Activated CD4-positive, alpha-beta T cell treated with anti-CD3 and anti-CD28 coated beads, Interleukin-2, amount 50 U/mL, for 24 hours (primary cell): Measurements from ENCODE around the gene TAOK1.
A peak's percentile ranks its signal among the peaks of the same experiment; 100 is the strongest.

ENCODE experiments used
- DNase-seq, 2 donors: peaks; one replicate each; pipeline ENCODE4 v3.0.0-alpha.2; 2020; ENCODE audit warnings: low read depth in 1 of 2, low spot score in 1 of 2

Gene TAOK1

DNA sequence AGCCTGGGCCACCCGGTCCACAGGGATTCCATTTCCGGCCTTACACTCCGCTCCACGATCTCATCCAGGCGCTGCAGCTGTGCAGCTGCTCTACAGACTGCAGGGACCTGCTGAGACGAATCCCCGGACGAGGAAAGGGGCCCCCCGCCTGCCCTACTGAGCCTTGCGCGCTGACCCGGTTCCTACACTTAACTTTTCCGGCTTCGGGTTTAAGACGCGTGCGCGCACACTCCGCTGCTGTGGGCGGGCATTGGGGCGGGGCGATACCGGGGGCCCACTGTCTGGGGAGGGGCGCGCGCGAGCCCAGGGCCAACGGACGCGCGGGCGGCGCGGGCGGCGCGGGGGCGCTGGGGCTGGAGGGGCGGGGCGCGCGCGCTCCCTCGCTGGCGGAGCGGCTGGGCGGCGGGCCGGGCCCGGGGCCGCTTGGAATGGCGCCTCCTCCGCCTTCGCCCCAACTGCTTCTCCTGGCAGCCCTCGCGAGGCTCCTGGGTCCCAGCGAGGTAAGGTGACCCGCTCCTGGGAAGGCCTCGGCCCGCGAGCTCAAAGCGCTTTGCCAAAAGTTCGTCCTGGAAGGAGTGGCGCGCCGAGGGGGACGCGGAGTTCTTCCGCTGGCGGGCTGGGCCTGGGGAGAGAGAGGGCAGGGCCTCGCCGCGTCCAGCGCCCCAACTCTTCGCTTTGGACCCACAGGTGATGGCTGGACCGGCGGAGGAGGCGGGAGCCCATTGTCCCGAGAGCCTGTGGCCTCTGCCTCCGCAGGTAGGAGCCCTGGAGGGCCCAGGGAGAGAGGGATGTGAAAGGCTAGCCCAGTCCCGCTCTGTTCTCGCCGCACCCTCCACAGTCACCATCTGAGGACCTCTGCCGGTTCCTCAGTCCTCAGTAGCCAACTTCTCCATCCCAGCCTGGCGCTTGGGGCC, 178.4 kb downstream of the TAOK1 start, which contains the start of gene TP53I13:
Gene TP53I13 (plus strand): TSS at position 371 of the 914 bp plus-strand sequence. CDS start 58 bp downstream, at position 429.
- DNase-seq, result peak; percentile 77 to 86

DNA sequence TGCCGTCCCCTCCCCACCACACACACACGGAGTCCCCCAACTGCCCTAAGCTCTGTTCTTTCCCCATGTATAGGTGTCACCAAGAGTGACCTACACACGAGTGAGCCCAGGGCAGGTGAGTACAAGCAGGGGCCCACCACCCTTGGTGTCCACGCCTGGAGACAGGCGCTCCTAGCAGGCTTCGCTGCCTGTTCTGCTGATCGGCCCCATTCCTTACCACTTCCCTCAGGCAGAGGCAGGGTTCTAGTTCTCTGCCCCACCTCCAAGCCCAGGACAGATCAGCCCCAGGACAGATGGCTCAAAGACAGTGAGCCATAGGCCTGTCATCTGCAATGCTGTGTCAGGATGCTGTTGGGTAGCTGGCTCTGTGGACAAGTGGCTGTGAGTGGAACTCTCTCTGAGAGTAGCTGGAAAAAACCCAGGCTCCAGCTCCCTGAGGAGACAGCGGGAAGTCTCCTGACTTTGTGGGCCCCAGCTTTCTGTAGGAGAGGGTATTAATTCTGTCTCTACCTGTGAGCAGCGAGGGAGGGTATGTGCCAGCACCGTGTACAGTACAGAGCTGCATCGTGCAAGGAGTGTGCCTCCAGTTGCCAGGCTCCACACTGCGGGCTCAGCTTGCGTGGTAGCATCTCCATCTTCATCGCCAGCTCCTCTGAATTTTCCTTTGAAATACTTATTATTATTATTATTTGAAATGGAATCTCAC, 179.2 kb downstream of the TAOK1 start:
- no peak for DNase-seq

DNA sequence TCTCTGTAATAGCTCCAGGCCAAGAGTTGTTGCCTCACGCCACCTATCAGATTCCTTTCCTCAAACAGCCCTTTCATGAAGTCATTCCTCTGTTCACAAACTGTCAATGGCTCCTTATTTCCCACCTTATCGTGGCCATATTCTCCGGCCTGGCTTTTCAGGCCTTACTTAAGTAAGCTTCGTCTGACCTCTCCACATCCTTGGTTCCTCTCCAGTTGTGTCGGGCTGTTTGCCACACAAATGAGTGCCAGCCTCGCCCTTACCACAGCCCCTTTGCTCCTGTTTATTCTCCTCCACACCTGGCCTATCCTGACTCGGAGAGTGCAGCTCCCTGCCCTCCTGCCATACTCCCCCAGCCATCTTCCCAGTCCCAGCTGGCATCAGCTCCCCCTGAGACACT, 180.4 kb downstream of the TAOK1 start:
- DNase-seq, result no peak

DNA sequence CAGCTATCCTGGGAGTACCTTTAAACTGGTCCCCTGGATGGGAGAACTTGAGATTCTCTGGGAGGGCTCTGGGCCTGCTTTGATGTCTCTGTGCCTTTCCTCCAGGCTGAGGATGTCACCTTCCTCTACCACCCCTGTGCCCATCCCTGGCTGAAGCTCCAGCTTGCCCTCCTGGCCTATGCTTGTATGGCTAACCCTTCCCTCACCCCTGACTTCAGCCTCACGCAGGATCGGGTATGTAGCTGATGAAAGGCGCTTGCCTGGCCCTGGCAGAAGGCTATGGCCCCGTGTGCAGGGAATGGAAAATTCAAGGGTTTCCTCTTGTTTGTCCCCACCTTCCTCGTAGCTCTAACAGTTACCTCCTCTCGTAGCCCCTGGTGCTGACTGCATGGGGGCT, 181.3 kb downstream of the TAOK1 start:
- DNase-seq, result no peak

DNA sequence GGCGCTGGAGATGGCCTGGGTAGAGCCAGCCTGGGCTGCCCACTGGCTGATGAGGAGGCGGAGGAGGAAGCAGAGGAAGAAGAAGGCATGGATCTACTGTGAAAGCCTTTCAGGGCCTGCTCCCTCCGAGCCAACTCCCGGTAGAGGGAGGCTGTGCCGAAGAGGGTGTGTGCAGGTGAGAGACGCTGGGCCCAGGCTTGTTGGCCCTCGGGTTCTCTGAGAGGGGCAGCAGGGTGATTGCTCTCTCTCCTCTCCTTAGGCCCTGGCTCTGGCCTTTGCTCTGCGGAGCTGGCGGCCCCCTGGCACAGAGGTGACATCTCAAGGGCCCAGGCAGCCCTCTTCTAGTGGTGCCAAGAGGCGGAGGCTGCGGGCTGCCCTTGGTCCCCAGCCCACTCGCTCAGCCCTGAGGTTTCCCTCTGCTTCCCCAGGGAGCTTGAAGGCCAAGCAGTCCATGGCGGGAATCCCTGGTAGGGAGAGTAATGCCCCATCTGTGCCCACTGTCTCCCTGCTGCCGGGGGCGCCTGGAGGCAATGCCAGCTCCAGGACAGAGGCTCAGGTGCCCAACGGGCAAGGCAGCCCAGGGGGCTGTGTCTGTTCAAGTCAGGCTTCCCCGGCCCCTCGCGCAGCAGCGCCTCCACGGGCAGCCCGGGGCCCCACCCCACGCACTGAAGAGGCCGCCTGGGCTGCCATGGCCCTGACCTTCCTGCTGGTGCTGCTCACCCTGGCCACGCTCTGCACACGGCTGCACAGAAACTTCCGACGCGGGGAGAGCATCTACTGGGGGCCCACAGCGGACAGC, 181.9 kb downstream of the TAOK1 start:
- DNase-seq, result no peak

DNA sequence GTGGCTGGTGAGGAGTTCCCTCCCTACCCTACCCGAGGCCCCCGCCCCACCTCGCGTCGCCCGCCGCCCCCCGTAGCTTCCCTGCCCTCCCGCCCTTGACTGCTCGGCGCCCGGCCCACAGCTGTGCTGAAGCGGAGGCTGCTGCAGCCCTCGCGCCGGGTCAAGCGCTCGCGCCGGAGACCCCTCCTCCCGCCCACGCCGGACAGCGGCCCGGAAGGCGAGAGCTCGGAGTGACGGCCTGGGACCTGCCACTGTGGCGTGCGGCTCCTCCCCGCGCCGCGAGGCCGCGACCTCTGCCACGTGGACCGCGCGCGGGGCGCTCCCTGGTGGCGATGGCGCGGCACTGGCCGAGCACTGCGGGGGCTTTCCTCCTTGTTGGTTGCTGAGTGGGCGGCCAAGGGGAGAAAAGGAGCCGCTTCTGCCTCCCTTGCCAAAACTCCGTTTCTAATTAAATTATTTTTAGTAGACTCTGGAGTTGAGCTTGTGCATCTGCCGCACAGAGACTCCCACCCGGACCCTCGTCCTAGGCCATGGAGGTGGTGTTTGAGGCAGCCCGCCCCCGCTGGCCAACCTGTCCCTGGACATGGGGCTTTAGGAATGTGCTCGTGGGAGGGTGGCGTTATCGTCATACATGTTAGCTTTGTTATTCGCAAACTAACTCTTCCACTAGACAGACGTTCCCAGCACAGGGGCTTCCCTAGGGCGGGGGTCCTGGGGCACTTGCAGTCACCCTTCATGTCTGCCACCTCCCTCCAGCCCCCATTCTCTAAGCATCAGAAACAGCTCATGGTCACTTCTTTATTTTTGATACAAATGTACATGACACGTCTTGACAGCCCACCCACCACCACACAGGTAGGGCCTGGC, 182.8 kb downstream of the TAOK1 start:
- no peak for DNase-seq

DNA sequence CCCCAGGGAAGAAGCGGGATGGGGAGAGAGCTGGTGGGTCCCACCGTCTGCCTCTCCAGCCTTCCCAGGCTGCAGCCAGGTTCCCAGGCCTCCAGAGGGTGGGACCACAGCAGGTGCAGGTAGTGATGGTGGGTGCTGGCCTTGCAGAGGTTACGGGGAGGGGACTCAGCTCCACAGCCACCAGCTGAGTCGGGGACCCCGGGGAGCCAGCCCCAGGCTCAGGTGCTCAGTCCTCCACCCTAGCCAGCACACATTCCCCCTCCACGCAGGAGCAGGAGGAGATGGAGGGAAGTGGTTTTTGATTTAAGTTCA, 183.4 kb downstream of the TAOK1 start:
- no peak for DNase-seq

DNA sequence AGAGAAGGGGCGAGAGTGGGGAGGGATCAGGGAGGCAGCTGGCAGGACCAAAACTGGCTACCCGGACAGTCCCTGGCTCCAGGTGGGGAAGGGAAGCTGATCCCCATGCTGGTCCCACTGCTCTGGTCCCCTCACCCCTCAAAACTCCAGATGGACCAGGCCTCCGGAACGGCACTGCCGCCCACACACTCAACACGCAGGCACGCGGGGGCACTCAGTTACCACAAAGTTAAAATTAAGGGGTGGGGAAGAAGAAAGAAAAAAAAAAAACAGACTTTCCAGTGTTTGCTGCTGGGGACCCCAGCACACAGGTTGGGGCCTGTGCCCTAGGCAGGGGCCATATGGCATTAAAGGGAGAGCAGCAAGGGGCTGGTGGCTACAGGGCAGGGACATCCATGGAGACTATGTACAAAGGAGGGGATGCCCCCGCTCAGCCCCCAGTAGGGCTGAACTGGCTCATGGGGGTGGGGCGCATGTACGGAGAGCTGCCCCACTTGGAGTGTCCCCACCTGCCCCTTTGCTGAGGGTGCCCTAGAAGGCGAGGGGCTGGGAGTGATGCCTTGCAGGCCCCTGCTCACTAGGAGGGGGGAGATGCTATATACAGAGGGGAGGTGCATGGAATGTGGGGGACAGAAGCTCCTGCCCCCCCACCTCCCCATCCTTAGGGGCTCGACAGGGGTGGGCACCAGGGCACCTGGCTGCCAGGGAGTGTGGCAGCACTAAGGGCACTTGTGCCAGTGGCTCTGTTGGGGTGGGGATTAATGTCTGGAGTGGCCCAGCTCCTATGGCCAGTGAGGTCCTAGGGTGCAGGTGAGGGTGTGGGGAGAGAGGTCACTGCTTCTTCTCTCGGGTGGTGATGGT, 183.9 kb downstream of the TAOK1 start:
- DNase-seq, result no peak

DNA sequence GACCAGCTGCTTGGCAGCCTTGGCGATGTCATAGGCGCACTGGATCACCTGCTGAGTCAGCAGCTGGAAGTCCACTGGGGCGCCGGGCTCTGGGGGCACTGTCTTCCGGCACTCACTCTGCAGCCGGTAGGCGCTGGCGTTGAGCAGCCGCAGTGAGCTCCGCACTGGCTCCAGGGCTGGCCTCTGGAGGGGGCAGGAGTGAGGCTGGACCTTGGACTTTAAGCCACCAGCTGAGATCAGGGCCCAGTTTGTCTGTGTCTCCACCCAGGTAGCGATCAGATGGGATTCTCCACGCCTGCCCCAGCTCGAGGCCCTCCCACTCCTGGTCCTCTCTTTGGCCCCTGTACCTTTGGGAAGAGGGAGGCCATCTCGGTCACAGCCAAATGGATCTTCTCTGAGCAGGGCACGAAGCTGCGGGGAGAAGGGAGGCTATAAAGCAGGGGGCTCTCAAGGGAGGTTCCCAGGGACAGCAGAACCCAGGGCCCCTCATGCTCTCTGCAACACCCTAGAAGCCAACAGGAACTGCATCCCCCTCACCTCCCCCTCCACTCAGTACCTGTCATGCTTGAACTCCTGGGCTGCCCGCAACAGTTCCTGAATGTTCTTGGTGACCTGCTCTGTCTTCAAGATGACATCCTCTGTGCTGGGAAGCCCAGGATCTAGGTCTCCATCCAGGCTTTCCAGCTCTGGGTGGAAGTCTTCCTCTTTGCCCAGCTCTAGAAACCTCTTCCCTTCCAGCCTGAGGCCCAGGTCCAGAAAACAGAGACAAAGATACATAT, 184.8 kb downstream of the TAOK1 start:
- no peak for DNase-seq

DNA sequence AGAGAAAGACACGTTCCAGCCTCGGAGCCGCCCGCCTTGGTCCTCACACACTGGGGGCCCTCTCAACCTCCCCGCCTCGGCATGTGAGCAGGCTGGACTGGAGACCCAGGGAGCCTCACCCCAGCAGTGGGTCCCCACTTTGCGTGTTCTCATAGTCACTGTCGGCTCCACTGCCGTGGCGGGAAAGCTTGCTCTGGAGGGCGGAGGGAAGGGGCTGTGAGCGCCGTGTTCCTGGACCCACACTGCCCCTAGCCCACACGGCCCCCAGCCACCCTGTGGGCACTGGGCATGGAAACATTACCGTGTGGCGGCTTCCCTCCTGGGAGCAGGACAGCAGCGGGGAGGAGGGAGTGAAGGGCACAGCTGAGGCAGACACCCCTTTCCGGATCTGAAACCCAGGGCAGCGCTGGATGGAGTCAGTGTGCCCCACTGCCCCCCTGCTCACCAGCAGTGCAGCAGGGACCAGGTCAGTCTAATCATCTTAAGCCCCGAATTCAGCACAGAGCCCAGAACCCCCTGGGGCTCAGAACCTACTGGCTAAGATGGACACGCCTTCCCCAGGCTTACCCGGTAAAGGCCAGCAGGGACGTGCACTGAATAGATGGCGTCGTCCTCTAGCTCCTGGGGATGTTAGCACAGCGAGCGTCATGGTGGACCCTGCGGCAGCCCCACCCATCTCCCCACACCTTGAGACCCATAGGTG, 185.5 kb downstream of the TAOK1 start:
- no peak for DNase-seq

DNA sequence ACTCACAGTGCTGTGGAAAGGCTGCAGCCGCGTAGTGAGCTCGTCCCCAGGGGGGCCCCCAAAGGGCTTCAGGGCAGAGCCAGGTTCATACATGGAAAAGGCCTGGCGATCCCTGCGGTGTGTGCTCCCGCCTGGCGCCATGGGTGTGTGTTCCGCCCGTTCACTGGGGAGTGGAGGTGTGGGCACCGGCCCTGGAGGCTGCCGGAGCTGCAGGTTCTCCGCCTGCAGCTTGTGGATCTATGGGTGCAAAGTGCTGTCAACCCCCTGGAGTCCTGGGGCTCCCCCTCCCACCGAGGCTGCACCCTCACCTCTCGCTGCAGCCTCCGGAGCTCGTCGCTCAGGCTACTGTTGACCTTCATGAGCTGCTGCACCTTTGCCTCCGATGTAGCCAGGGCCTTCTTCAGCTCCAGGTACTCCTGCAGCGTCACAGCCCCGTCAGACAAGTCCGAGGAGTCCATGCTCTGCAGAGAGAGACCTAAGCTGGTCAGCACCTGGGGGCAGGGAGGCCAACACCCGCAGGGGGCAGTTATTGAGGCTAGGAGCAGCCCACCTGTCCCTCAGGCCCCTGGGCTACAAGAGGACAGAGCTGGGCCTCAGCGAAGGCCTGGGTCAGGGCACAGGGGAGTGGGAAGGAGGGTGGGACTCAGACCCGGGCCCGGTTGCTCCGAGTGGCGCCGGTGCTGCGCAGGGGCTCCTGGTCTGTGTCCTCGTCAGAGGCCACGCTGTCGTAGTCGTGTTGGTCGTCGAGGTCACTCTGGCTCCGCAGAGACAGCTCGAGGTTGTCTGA, 186.2 kb downstream of the TAOK1 start:
- DNase-seq, result no peak

DNA sequence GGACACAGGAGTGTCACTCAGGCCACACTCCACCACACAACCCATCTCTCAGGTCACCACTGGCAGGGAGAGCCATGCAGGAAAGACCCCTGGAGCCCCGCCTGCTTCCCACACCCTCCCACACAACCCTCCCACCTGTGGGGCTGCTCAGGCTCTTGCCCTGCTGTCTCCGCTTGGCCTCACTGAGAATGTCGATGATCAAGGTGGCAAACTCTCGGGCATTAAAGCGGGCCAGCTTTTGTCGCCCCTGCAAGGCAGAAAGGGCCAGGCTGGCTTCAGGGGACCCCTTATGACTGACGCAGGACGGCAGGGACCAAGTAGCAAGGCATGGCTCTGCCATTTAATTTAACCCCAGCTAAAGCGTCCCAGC, 186.8 kb downstream of the TAOK1 start:
- no peak for DNase-seq

DNA sequence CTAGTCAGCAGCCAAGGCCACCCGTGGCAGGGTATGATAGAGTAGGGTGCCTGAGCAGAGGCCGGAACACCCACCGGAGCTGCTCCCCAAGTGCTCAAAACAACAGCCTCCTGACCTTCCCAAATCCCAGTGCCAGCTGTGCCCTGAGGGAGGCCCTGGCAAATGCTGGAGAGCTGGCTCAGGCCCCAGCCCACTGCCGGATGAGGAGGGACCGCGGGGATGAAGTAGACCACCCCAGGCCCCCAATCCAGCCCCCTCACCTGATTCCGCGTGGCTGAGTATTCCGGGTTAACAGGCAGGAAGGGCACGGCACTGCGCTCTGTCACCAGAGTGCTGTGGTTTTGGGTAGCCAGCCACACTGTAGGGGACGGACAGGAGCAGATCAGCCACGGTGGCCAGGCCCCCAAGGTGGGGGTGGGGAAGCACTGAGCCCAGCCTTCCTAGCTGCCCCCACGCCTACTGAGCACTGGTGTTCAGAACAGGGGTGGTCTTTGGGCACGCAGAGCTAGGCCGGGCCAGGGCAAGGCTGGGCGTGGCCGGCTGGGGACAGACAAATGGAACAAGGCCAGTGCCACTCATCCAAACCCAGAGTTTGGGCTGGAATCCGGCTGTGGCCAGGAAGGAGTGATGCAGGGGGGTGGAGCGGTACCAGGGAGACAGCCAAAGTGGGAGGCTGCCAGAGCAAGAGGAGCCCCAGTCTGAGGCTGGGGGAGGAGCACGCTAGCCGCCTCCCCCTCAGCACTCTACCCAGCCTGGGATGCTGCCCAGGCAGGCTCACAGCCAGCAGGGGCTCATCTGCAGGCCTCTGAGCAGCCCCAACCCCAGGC, 187.4 kb downstream of the TAOK1 start:
- no peak for DNase-seq

DNA sequence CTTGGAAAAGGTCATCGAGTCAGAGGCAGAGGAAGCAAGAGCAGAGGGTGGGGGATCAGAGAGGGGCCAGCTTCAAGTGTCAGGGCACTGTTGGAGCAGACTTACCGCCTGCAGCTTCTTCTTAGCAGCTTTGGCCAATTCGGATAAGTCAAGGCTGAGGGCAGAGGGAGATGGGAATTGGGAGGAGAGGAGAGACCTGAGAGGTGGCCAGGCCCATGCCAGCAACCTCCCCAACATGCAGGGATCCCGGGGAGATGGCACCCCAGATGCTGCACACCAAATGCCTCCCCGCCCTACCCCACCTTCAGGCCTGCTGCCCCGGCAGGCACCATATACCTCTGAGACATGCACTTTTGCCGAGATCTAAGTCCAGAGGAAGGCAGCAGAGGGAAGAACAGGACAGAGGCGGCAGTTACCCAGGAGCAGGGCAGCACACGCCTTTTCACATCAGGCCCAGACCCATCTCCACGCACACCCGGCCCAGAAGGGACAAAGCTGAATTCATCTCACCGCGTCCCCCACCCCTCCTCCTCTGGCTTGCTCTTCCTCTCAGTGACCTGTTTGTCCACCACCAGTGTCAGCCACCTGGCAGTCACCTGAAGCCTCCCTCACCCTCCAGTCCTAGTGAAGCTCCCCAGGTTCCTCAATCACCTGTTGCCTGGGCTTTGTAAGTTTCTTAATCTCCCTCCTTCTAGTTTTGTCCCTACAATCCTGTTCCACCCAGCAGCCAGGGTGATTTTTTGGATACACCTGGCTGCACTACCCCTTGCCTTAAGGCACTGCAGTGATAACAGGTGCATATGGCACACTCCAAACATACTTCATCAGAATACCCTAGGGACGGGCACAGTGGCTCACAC, 188.7 kb downstream of the TAOK1 start:
- no peak for DNase-seq

DNA sequence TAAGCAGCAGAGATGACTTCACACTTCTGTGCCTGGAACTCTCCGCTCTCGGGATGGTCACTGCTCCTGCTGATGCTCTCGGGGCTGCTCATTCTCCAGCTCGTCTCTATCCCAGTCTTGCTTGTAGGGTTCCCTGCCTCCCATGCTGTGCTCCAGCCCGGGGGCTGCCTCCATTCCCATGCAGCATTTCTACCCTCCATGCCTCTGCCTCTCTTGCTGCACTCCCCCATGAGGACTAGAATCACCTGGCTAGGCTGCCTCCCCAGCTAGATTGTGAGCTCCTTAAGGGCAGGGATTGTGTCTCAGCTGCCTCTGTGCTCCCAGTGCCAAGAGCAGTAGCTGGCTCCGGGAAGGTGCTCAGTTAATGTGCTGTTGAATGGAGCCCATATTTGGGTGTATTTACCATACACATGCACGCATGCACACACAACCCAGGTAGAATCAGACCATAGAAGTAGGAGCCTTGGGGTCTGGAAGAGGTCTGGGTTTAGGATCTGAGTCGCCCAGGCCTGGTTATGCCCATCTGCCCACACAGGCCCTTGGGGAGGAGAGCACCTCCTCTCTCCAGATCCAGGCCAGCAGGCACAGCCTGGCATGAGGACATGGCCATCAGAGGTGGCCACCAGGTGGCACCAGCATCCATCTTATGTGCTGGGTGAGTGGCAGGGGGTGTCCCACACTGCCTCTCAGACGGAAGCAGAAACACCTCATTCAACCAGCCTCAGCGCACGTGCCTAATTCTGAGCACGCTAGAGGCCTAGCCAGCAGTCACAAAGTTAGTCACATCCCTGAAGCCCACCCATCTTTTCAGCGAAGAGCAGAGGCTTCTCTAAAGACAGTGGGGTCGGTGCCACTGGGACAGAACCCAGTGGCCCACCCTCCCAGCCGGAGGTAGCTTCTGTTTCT, 190.0 kb downstream of the TAOK1 start:
- DNase-seq, result peak; percentile 78 to 88
